SK-N-SH treated with all-trans-retinoic acid at 6 μM for 48 hours (cell line): ENCODE measurements around the gene REN.

Experiments
- ATAC-seq: fragments of 200-7000 bp; cut with Tn5 transposase; 3 replicates; pipeline ENCODE4 v1.9.1; 2020; ENCODE audit warnings: mild to moderate bottlenecking, moderate library complexity
- BACH2 ChIP-seq: fragments of 250-450 bp; sonication (Bioruptor Pico); IDR thresholded peaks from 2 replicates; pipeline ENCODE4 v1.9.0; 2021; ENCODE audit warnings: mild to moderate bottlenecking, borderline replicate concordance
- CSDC2 ChIP-seq: fragments of 250-450 bp; sonication (Bioruptor Pico); IDR thresholded peaks from 2 replicates; pipeline ENCODE4 v1.5.0; 2020; ENCODE audit warnings: mild to moderate bottlenecking, moderate library complexity
- CSRNP3 ChIP-seq: fragments of 250-450 bp; sonication (Bioruptor Pico); IDR thresholded peaks from 2 replicates; pipeline ENCODE4 v1.5.1; 2021; ENCODE audit warnings: mild to moderate bottlenecking, moderate library complexity
- ESRRG ChIP-seq: fragments of 250-450 bp; sonication (Bioruptor Pico); IDR thresholded peaks from 2 replicates; pipeline ENCODE4 v1.6.1; 2021; ENCODE audit warnings: mild to moderate bottlenecking
- GLIS3 ChIP-seq: fragments of 250-450 bp; sonication (Bioruptor Pico); IDR thresholded peaks from 2 replicates; pipeline ENCODE4 v1.5.0; 2020; ENCODE audit warnings: mild to moderate bottlenecking, moderate library complexity
- ISL1 ChIP-seq: fragments of 250-450 bp; sonication (Bioruptor Pico); IDR thresholded peaks from 2 replicates; pipeline ENCODE4 v2.1.2; 2022; ENCODE audit warnings: mild to moderate bottlenecking, moderate library complexity
- OSR1 ChIP-seq: fragments of 250-450 bp; sonication (Bioruptor Pico); IDR thresholded peaks from 2 replicates; pipeline ENCODE4 v1.8.0; 2022; ENCODE audit warnings: moderate library complexity, mild to moderate bottlenecking, inconsistent platforms
- POU6F1 ChIP-seq: fragments of 250-450 bp; sonication (Bioruptor Pico); IDR thresholded peaks from 2 replicates; pipeline ENCODE4 v1.8.0; 2021; ENCODE audit warnings: low read depth, mild to moderate bottlenecking, moderate library complexity, borderline replicate concordance
- PPARA ChIP-seq: fragments of 250-450 bp; sonication (Bioruptor Pico); IDR thresholded peaks from 2 replicates; pipeline ENCODE4 v1.5.0; 2020; ENCODE audit warnings: mild to moderate bottlenecking, borderline replicate concordance
- RARB ChIP-seq: fragments of 250-450 bp; sonication (Bioruptor Pico); IDR thresholded peaks from 2 replicates; pipeline ENCODE4 v1.8.0; 2021; ENCODE audit warnings: mild to moderate bottlenecking, moderate library complexity
- TCF4 ChIP-seq: fragments of 250-450 bp; sonication (Bioruptor Pico); IDR thresholded peaks from 2 replicates; pipeline ENCODE4 v1.8.0; 2021; ENCODE audit warnings: mild to moderate bottlenecking, moderate library complexity, borderline replicate concordance
- TSHZ2 ChIP-seq: fragments of 250-450 bp; sonication (Bioruptor Pico); IDR thresholded peaks from 2 replicates; pipeline ENCODE4 v1.5.0; 2020; ENCODE audit warnings: mild to moderate bottlenecking, moderate library complexity
- ZC3H10 ChIP-seq: fragments of 250-450 bp; sonication (Bioruptor Pico); IDR thresholded peaks from 2 replicates; pipeline ENCODE4 v1.5.1; 2021; ENCODE audit warnings: mild to moderate bottlenecking, moderate library complexity
- ZFP3 ChIP-seq: fragments of 250-450 bp; sonication (Bioruptor Pico); IDR thresholded peaks from 2 replicates; pipeline ENCODE4 v1.5.0; 2020; ENCODE audit warnings: mild to moderate bottlenecking, moderate library complexity
- ZFP30 ChIP-seq: fragments of 450-650 bp; formaldehyde crosslinking; IDR thresholded peaks from 2 replicates; pipeline ENCODE4 v1.5.0; 2022; ENCODE audit warnings: mild to moderate bottlenecking, moderate library complexity
- ZNF70 ChIP-seq: fragments of 450-650 bp; formaldehyde crosslinking; IDR thresholded peaks from 2 replicates; pipeline ENCODE4 v1.5.0; 2020; ENCODE audit warnings: mild to moderate bottlenecking, moderate library complexity
- ZNF8 ChIP-seq: fragments of 450-650 bp; formaldehyde crosslinking; IDR thresholded peaks from 2 replicates; pipeline ENCODE4 v1.5.0; 2020; ENCODE audit warnings: mild to moderate bottlenecking, moderate library complexity
- TF ChIP-seq, protein P1 (sequence below): fragments of 250-450 bp; sonication (Bioruptor Pico); IDR thresholded peaks from 2 replicates; pipeline ENCODE4 v1.8.0; 2020; ENCODE audit warnings: mild to moderate bottlenecking, moderate library complexity, borderline replicate concordance
- TF ChIP-seq, protein P2 (sequence below): fragments of 250-450 bp; sonication (Bioruptor Pico); IDR thresholded peaks from 2 replicates; pipeline ENCODE4 v1.5.1; 2020; ENCODE audit warnings: low read depth, mild to moderate bottlenecking, moderate library complexity

The REN gene

DNA sequence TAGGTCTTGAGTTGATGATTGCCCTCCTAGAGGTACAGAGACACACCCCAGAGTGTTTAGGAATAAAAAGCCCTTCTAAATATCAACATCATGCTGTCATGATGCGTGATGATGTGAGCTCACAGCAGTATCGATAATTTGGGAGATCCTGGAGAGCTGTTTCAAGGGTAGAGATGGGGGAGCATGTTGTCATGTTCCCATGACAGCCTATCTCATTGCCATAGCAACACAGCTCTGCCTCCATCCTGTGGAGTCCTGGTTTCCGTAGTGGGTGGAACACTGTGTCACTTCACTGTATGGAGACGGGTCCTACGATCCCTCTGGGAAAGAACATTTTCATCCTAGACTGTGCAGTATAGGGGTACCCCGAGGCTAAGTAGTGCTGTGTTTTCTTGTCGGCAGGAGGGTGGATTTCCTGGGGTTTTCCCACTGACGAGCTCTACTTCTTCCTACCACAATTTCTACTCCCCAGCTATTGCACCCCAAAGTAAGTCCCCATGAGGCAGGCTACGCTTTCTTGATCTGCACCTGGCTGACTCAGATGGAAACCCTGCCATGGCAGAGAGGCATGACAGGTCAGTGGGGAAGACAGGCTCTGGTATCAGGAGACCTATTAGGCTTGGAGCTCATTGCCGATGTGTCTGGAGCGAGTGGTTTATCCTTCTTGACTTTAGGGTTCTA, 23.0 kb upstream of the REN start (continued):
- TF ChIP-seq CSDC2 (CRISPR knock-in tag) (no peak), ESRRG (CRISPR knock-in tag) (no peak), GLIS3 (no peak), ZNF8 (no peak), RARB (CRISPR knock-in tag) (no peak), ZC3H10 (CRISPR knock-in tag) (no peak), OSR1 (no peak), TSHZ2 (CRISPR knock-in tag) (no peak)
- TF ChIP-seq, protein P1, sequence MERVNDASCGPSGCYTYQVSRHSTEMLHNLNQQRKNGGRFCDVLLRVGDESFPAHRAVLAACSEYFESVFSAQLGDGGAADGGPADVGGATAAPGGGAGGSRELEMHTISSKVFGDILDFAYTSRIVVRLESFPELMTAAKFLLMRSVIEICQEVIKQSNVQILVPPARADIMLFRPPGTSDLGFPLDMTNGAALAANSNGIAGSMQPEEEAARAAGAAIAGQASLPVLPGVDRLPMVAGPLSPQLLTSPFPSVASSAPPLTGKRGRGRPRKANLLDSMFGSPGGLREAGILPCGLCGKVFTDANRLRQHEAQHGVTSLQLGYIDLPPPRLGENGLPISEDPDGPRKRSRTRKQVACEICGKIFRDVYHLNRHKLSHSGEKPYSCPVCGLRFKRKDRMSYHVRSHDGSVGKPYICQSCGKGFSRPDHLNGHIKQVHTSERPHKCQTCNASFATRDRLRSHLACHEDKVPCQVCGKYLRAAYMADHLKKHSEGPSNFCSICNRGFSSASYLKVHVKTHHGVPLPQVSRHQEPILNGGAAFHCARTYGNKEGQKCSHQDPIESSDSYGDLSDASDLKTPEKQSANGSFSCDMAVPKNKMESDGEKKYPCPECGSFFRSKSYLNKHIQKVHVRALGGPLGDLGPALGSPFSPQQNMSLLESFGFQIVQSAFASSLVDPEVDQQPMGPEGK (CRISPR knock-in tag): no peak

GRCh38 chr1:204186597-204186996, 20.5 kb upstream of the REN start:
- no peak for ATAC-seq
- no peak for TF ChIP-seq ZFP30
- TF ChIP-seq TSHZ2 (CRISPR knock-in tag): no peak
- no peak for TF ChIP-seq ESRRG (CRISPR knock-in tag)
- TF ChIP-seq, protein P2, sequence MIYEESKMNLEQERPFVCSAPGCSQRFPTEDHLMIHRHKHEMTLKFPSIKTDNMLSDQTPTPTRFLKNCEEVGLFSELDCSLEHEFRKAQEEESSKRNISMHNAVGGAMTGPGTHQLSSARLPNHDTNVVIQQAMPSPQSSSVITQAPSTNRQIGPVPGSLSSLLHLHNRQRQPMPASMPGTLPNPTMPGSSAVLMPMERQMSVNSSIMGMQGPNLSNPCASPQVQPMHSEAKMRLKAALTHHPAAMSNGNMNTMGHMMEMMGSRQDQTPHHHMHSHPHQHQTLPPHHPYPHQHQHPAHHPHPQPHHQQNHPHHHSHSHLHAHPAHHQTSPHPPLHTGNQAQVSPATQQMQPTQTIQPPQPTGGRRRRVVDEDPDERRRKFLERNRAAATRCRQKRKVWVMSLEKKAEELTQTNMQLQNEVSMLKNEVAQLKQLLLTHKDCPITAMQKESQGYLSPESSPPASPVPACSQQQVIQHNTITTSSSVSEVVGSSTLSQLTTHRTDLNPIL: no peak
- TF ChIP-seq CSRNP3 (CRISPR knock-in tag): no peak
- no peak for TF ChIP-seq ZFP3 (CRISPR knock-in tag)
- no peak for TF ChIP-seq RARB (CRISPR knock-in tag)
- TF ChIP-seq CSDC2 (CRISPR knock-in tag): no peak
- TF ChIP-seq, protein P1 (CRISPR knock-in tag): no peak
- TF ChIP-seq POU6F1 (CRISPR knock-in tag): no peak
- TF ChIP-seq ZNF70 (CRISPR knock-in tag): no peak
- no peak for TF ChIP-seq TCF4 (CRISPR knock-in tag)
- no peak for TF ChIP-seq PPARA (CRISPR knock-in tag)
- TF ChIP-seq BACH2 (CRISPR knock-in tag): no peak
- TF ChIP-seq ZNF8: no peak
- no peak for TF ChIP-seq OSR1
- no peak for TF ChIP-seq ISL1
- TF ChIP-seq, all 23 proteins: peak for 0
